GM12891 (cell line): ENCODE data around the gene IRF8.

Source experiments
- DNase-seq: peaks from one replicate; pipeline ENCODE4 v3.0.0; 2011; ENCODE audit warnings: low spot score; ENCODE audit not compliant: insufficient read length
- FAIRE-seq: peaks from 2 replicates; lab custom pipeline; 2011; peaks lifted over from hg19 to GRCh38; lab: Jason Lieb, UNC
- PAX5 ChIP-seq: IDR thresholded peaks from 2 replicates; pipeline ENCODE4 v1.6.1; 2011; ENCODE audit warnings: low read length, moderate library complexity, mild to moderate bottlenecking; ENCODE audit not compliant: insufficient read depth, severe bottlenecking
- POLR2A ChIP-seq: IDR thresholded peaks from 2 replicates; pipeline ENCODE4 v1.6.1; 2011; ENCODE audit warnings: low read depth, low read length, control low read depth
- POLR2AphosphoS5 ChIP-seq: IDR thresholded peaks from 2 replicates; pipeline ENCODE4 v1.6.1; 2011; ENCODE audit warnings: low read depth, low read length, control low read depth
- POU2F2 ChIP-seq: IDR thresholded peaks from 2 replicates; pipeline ENCODE4 v1.6.1; 2011; ENCODE audit warnings: low read depth, mild to moderate bottlenecking, control low read depth, low read length, moderate library complexity
- SPI1 ChIP-seq: IDR thresholded peaks from 2 replicates; pipeline ENCODE4 v1.6.1; 2011; ENCODE audit warnings: low read depth, low read length, control low read depth
- TAF1 ChIP-seq: IDR thresholded peaks from 2 replicates; pipeline ENCODE4 v1.6.1; 2011; ENCODE audit warnings: low read depth, low read length, control low read depth

IRF8 gene

GRCh38 chr16:85952811-85953210, 53.8 kb downstream of the IRF8 start:
- TF ChIP-seq PAX5: no peak
- no peak for TF ChIP-seq SPI1
- TF ChIP-seq TAF1: no peak
- no peak for TF ChIP-seq POLR2A
- TF ChIP-seq POLR2AphosphoS5: no peak
- no peak for TF ChIP-seq POU2F2
- no peak for DNase-seq
- no peak for FAIRE-seq

- peak; percentile 20 for FAIRE-seq
- TF ChIP-seq PAX5: no peak
- no peak for TF ChIP-seq POLR2AphosphoS5
- no peak for TF ChIP-seq TAF1
- no peak for TF ChIP-seq POU2F2
- TF ChIP-seq POLR2A: no peak
- TF ChIP-seq SPI1: no peak
- no peak for DNase-seq
These were observed 56.1 kb downstream of the IRF8 start for GRCh38 chr16:85954927-85955519.

GRCh38 chr16:85955566-85955965, 56.6 kb downstream of the IRF8 start:
- DNase-seq (peak; percentile 59), FAIRE-seq (peak; percentile 93)
- TF ChIP-seq SPI1 (peak; percentile 88), TAF1 (no peak)

- peak; percentile 87 for FAIRE-seq
These were observed 57.5 kb downstream of the IRF8 start for GRCh38 chr16:85956426-85956825.

GRCh38 chr16:85958731-85959130, 59.8 kb downstream of the IRF8 start:
- TF ChIP-seq TAF1 (no peak), POLR2A (no peak), POLR2AphosphoS5 (no peak), PAX5 (no peak), POU2F2 (no peak), SPI1 (no peak)
- no peak for FAIRE-seq
- DNase-seq: no peak

More at GRCh38 chr16:85956426-85956825, 57.5 kb downstream of the IRF8 start:
- no peak for DNase-seq
- TF ChIP-seq PAX5 (no peak), POLR2A (no peak), SPI1 (no peak), POLR2AphosphoS5 (no peak), POU2F2 (no peak), TAF1 (no peak)

GRCh38 chr16:85959686-85960085, 60.7 kb downstream of the IRF8 start:
- DNase-seq (no peak), FAIRE-seq (no peak)
- TF ChIP-seq PAX5 (no peak), TAF1 (no peak), POU2F2 (no peak), SPI1 (no peak), POLR2A (no peak), POLR2AphosphoS5 (no peak)

- TF ChIP-seq PAX5: no peak
- TF ChIP-seq TAF1: no peak
- TF ChIP-seq POLR2A: no peak
- TF ChIP-seq SPI1: no peak
- TF ChIP-seq POLR2AphosphoS5: no peak
- TF ChIP-seq POU2F2: no peak
- DNase-seq (no peak), FAIRE-seq (no peak)
These were observed 61.6 kb downstream of the IRF8 start for GRCh38 chr16:85960486-85961046.

- TF ChIP-seq POU2F2 (no peak), POLR2AphosphoS5 (no peak), POLR2A (no peak), PAX5 (no peak), TAF1 (no peak), SPI1 (no peak)
- DNase-seq (no peak), FAIRE-seq (peak; percentile 62)
These were observed 63.3 kb downstream of the IRF8 start for GRCh38 chr16:85961988-85962915.

- no peak for TF ChIP-seq SPI1
- no peak for TF ChIP-seq TAF1
- TF ChIP-seq POLR2AphosphoS5: no peak
- TF ChIP-seq POU2F2: no peak
- no peak for TF ChIP-seq PAX5
- no peak for TF ChIP-seq POLR2A
- FAIRE-seq: no peak
- DNase-seq: no peak
These were observed 64.9 kb downstream of the IRF8 start for GRCh38 chr16:85963753-85964285.
